PC-3 (cell line): ENCODE results near the gene CPVL. TPM values are rescaled to one million over a fixed set of nuclear protein-coding genes. Genes with fewer than 3 reads are reported as not detected.

Experiments used
- ATAC-seq: fragments of 200-7000 bp; cut with Tn5 transposase; 2 replicates; pipeline ENCODE4 v1.9.1; 2020; ENCODE audit warnings: mild to moderate bottlenecking, moderate library complexity
- BruUV-seq: library from RNA; stranded (reverse); fragments of 400-500 nt; replicated peaks from 2 replicates; lab custom pipeline; 2021; lab: Mats Ljungman, UMichigan
- CTCF ChIA-PET: fragments of 300-600 bp; sonication (Branson Sonifier 250); formaldehyde crosslinking; loops from one replicate; lab custom pipeline; 2022; ENCODE audit warnings: antibody characterized with exemption; lab: Charles Lee
- POLR2A ChIA-PET: fragments of 300-600 bp; sonication (Branson Sonifier 250); formaldehyde crosslinking; loops from one replicate; lab custom pipeline; 2022; ENCODE audit warnings: antibody characterized with exemption; ENCODE audit not compliant: unreplicated experiment; lab: Charles Lee
- DNase-seq: peaks from one replicate; pipeline ENCODE4 v3.0.0-alpha.2; 2015
- H2AFZ ChIP-seq: fragments of 300-600 bp; sonication (generic); 2 replicates; pipeline ENCODE4 v1.6.0; 2016; ENCODE audit warnings: antibody characterized with exemption, low read length
- H3F3A ChIP-seq: fragments of 300-600 bp; sonication (generic); one replicate; pipeline ENCODE4 v1.6.0; 2017; ENCODE audit warnings: antibody characterized with exemption, low read length, control low read depth, mild to moderate bottlenecking; ENCODE audit not compliant: unreplicated experiment
- H3K27ac ChIP-seq: fragments of 300-600 bp; sonication (generic); 2 replicates; pipeline ENCODE4 v1.5.1; 2016; ENCODE audit warnings: mild to moderate bottlenecking, low read length
- H3K27me3 ChIP-seq: fragments of 300-600 bp; sonication (generic); 2 replicates; pipeline ENCODE4 v1.6.1; 2016; ENCODE audit warnings: low read length, mixed read lengths
- H3K36me3 ChIP-seq: fragments of 300-600 bp; sonication (generic); 2 replicates; pipeline ENCODE4 v1.6.1; 2016; ENCODE audit warnings: low read depth, mixed run types, low read length, mixed read lengths
- H3K4me1 ChIP-seq: fragments of 300-600 bp; sonication (generic); 2 replicates; pipeline ENCODE4 v1.5.1; 2016; ENCODE audit warnings: low read length; ENCODE audit not compliant: insufficient read depth
- H3K4me2 ChIP-seq: fragments of 300-600 bp; sonication (generic); 2 replicates; pipeline ENCODE4 v1.6.0; 2016; ENCODE audit warnings: low read length
- H3K4me3 ChIP-seq: fragments of 300-600 bp; sonication (generic); 2 replicates; pipeline ENCODE4 v1.5.1; 2016; ENCODE audit warnings: mild to moderate bottlenecking, low read length, mixed read lengths
- H3K79me2 ChIP-seq: fragments of 300-600 bp; sonication (generic); 2 replicates; pipeline ENCODE4 v1.6.1; 2017; ENCODE audit warnings: low read length, mixed read lengths
- H3K9ac ChIP-seq: fragments of 300-600 bp; sonication (generic); 2 replicates; pipeline ENCODE4 v1.6.0; 2016; ENCODE audit warnings: mild to moderate bottlenecking, low read length
- H3K9me2 ChIP-seq: fragments of 300-600 bp; sonication (generic); replicated peaks from 2 replicates; pipeline ENCODE4 v1.6.1; 2016; ENCODE audit warnings: mixed run types, low read length, mixed read lengths
- H3K9me3 ChIP-seq: fragments of 300-600 bp; sonication (generic); 2 replicates; pipeline ENCODE4 v1.6.1; 2016; ENCODE audit warnings: low read length, mixed read lengths
- H4K20me1 ChIP-seq: fragments of 300-600 bp; sonication (generic); 2 replicates; pipeline ENCODE4 v1.6.1; 2016; ENCODE audit warnings: low read length, mixed read lengths
- CTCF ChIP-seq: fragments of 300-600 bp; sonication (generic); conservative IDR thresholded peaks from 2 replicates; pipeline ENCODE4 v1.5.1; 2017; ENCODE audit warnings: antibody characterized with exemption, low read depth, mild to moderate bottlenecking, low read length
- EZH2 ChIP-seq: fragments of 300-600 bp; sonication (generic); IDR thresholded peaks from one replicate; pipeline ENCODE4 v1.6.1; 2017; ENCODE audit warnings: antibody characterized with exemption, mild to moderate bottlenecking, low read length; ENCODE audit not compliant: unreplicated experiment
- EZH2phosphoT487 ChIP-seq: fragments of 300-600 bp; sonication (generic); IDR thresholded peaks from 2 replicates; pipeline ENCODE4 v1.6.1; 2018; ENCODE audit warnings: mild to moderate bottlenecking, antibody characterized with exemption, low read length, borderline replicate concordance
- intact Hi-C: fragments of 100-400 bp; cut with micrococcal nuclease; formaldehyde crosslinking; loops from 2 replicates; pipeline ENCODE4 v1.9.0; 2023
- total RNA-seq: library from RNA; depleted of rRNA; stranded (reverse); fragments of >200 nt; gene quantifications from 2 replicates; pipeline ENCODE4 v1.2.3, GENCODE V29; 2014

CPVL gene
- total RNA-seq, 1 experiment from 2014 or later: 14.7 TPM

- intact Hi-C loops: no loop called here
- ChIA-PET CTCF (no interaction called here), POLR2A (no interaction called here)
- TF ChIP-seq CTCF (no peak), EZH2phosphoT487 (no peak), EZH2 (no peak)
- H3K4me1 ChIP-seq: no peaks in the 10 kb centered on the region
- no peak overlapping the region for H3K27ac ChIP-seq
- H3F3A ChIP-seq: no peaks in the 10 kb centered on the region
- H3K4me3 ChIP-seq: no peak overlapping the region
- no peaks in the 10 kb centered on the region for H4K20me1 ChIP-seq
- no peak for DNase-seq
- no peak overlapping the region for H3K9ac ChIP-seq
- no peak overlapping the region for H3K4me2 ChIP-seq
- H2AFZ ChIP-seq: no peak overlapping the region
- BruUV-seq: no TSS peak
- H3K9me3 ChIP-seq: no peaks in the 10 kb centered on the region
- H3K9me2 ChIP-seq: no peaks in the 10 kb centered on the region
- H3K27me3 ChIP-seq: no peaks in the 10 kb centered on the region
- no peak for ATAC-seq
- no peaks in the 10 kb centered on the region for H3K79me2 ChIP-seq
- H3K36me3 ChIP-seq: no peaks in the 10 kb centered on the region
These were observed 79.7 kb downstream of the CPVL start for GRCh38 chr7:29066641-29067040.

GRCh38 chr7:29065181-29065857 is 81.0 kb downstream of the CPVL start:
- no peaks in the 10 kb centered on the region for H4K20me1 ChIP-seq
- no peak overlapping the region for H2AFZ ChIP-seq
- DNase-seq (no peak), ATAC-seq (no peak)
- no peak overlapping the region for H3K4me2 ChIP-seq
- no peaks in the 10 kb centered on the region for H3K36me3 ChIP-seq
- no peaks in the 10 kb centered on the region for H3K27me3 ChIP-seq
- no peaks in the 10 kb centered on the region for H3K9me3 ChIP-seq
- no peaks in the 10 kb centered on the region for H3F3A ChIP-seq
- no TSS peak for BruUV-seq
- H3K4me3 ChIP-seq: no peak overlapping the region
- H3K4me1 ChIP-seq: no peaks in the 10 kb centered on the region
- ChIA-PET POLR2A (no interaction called here), CTCF (no interaction called here)
- no peaks in the 10 kb centered on the region for H3K9me2 ChIP-seq
- no peak overlapping the region for H3K27ac ChIP-seq
- no peaks in the 10 kb centered on the region for H3K79me2 ChIP-seq
- TF ChIP-seq EZH2 (no peak), CTCF (no peak), EZH2phosphoT487 (no peak)
- no peak overlapping the region for H3K9ac ChIP-seq
- intact Hi-C loops: no loop called here

- Histone ChIP-seq H3K9me3 (no peaks in the 10 kb centered on the region), H3K4me3 (no peak overlapping the region), H3K79me2 (no peaks in the 10 kb centered on the region), H3F3A (no peaks in the 10 kb centered on the region), H3K4me1 (no peaks in the 10 kb centered on the region), H4K20me1 (no peaks in the 10 kb centered on the region), H3K9ac (no peak overlapping the region), H2AFZ (no peak overlapping the region), H3K4me2 (no peak overlapping the region), H3K9me2 (no peaks in the 10 kb centered on the region), H3K27ac (no peak overlapping the region), H3K27me3 (no peaks in the 10 kb centered on the region), H3K36me3 (no peaks in the 10 kb centered on the region)
- no peak for TF ChIP-seq EZH2phosphoT487
- no peak for TF ChIP-seq CTCF
- TF ChIP-seq EZH2: no peak
- ChIA-PET CTCF (no interaction called here), POLR2A (no interaction called here)
- ATAC-seq (no peak), DNase-seq (no peak)
- no TSS peak for BruUV-seq
- intact Hi-C loops: no loop called here
These were observed 82.5 kb downstream of the CPVL start for GRCh38 chr7:29063872-29064271.
